GM21825 (cell line): ENCODE measurements around the gene PRKCB.

Experiments
- ATAC-seq: cut with Tn5 transposase; IDR thresholded peaks from one replicate; pipeline ENCODE4 v1.9.1; 2021; ENCODE audit warnings: mild to moderate bottlenecking, moderate library complexity; ENCODE audit not compliant: unreplicated experiment

The PRKCB gene

GRCh38 chr16:23962001-23962400 lies 126.2 kb downstream of the PRKCB start:
- no peak for ATAC-seq

GRCh38 chr16:23964136-23964535 lies 128.4 kb downstream of the PRKCB start:
- no peak for ATAC-seq

DNA sequence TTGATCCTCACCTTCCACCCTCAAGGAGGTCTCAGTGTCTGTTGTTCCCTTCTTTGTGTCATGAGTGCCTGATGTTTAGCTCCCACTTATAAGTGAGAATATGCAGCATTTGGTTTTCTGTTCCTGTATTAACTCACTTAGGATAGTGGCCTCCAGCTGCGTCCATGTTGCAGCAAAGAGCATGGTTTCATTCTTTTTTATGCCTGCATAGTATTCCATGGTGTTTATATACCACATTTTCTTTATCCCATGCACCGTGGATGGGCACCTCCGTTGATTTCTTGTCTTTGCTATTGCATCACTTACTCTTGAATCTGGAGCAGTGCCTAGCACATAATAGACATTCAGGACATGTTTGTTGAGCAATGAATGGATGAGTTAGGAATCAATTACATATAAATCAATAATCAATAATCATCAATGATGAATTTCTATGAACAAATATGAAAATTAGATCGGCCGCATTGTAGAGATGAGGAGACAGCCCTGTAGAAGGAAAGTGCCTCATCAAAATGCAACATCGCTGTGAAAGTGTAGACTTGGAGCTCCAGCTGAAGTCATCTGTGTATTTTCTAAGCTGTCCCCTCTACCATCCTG lies 129.5 kb downstream of the PRKCB start:
- ATAC-seq = no peak

DNA sequence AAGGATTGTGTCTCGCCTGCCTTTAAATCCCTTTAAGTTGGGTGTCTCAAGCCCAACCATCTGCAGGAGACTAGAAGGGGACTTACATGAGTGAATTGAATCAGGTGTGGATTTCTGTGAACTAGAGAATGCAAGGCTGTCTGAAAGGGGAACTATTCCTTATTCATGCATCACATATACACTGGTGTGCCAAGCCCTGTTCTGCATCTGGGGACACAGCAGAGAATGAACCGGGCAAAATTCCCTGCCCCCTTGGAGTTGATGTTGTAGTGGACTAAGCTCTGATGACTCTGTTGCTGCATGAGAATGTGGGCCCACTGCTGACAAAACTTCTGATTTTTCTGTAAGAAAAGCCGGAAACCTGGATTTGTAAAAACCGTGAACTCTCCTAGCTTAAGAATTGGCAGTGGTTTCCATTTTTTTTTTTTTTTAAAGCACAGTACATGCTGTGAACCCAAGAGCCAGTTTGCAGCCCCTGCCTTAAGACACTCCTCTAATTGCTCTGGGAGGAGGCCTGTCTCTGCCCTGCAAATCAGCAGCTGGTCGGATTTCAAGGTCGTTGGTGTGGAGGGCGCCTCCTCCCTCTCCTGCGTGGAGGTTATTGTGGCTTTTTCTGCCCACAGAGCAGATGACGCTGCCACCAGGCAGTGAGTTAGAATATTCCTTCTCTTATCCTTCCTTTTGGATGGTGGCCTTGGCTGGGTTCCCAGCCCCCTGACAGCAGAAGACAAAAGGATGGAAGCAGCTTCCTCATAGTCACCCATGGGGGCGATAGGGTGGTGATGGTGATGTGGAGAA lies 131.0 kb downstream of the PRKCB start:
- ATAC-seq = no peak

- no peak for ATAC-seq
Measured at GRCh38 chr16:23967775-23968174, 132.0 kb downstream of the PRKCB start.

DNA sequence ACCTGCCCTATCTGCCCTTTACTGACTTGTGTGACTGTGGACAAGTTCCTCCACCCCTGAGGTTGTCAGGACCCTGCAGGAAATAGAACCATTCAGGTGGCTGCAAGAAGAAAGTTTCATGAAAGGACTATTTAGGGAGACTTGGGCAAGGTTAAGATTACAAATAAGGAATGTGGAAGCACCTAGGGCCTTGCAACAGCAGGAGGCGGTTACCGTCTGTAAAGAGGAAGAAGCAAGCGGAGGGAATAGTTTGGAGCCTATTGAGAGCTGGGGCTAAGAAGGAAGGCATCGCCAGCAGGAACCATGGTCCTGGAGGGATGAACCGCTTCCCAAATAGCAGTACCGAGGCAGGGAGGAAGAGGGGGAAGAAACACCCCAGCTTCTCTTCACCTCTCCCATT lies 132.4 kb downstream of the PRKCB start:
- ATAC-seq = no peak

DNA sequence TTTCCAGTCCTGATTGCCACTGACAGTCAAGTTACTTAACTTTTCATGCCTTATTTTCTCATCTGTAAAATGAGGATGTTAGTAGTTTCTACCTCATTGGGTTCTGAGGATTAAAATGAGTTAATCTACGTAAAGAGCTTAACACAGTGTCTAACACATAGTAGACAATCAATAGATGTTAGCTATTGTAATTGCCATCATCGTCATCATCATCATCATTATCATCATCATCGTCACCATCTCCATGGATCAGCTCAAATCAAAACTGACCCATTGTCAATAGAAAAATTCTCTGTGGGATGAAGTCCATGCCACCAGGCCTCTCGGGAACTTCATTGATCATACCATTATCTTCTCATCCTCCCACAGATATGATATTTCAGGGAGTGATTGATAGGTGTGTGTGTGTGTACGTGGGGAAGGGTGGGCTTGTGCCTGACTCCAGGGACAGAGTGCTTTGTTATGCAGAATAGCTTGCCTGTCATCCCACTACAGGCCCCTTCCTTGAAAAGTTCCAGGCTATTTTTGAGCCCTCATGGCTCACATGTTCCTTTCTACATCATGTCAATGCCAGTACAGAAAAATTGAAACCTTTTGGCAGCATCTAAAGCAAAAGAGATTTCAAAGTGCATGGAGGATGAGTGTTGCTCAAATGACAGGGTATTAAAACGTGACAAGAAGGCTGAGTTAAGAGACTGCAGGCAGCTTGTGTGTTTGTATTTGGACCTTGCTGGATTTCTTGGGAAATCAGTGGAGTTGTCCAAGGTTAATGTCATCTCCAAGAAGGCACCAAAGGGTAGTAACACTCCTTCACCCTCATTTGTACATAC lies 133.9 kb downstream of the PRKCB start:
- no peak for ATAC-seq

DNA sequence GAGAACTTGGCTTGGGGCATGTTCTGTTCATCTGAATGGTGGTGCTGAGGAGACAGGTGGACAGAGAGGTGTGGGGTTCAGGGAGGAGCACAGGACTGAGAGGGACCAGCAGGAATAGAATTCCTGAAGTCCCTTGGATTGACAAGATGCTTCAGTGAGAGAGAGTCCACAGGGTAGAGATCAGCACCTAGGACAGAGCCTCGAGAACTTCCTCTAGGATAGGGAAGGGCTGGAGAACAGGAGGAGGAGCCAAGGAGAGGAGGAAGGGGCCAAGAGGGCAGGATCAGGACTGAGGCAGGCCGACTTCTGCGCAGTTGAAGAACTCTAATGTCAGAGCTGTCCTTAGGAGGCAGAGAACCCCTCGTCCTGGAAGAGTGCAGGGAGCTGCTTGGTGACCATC lies 138.4 kb downstream of the PRKCB start:
- no peak for ATAC-seq

- ATAC-seq = no peak
Measured at GRCh38 chr16:23975293-23975692, 139.5 kb downstream of the PRKCB start.

DNA sequence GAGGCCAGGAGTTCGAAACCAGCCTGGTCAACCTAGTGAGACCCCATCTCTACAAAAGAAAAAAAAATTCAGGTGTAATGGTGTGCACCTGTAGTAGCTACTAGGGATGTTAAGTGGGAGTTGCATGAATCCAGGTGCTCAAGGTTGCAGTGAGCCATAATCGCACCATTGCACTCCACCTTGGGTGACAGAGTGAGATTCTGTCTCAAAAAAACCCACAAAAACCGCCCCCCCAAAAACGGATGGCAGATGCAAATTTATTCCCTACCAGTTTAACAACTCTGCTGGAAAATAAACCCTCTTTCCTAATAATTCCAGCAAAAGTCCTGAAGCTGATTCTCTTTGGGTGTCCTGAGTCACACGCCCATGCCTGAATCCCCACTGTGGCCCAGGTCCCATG lies 140.3 kb downstream of the PRKCB start:
- ATAC-seq = no peak

- no peak for ATAC-seq
Measured at GRCh38 chr16:23976524-23976923, 140.7 kb downstream of the PRKCB start.

DNA sequence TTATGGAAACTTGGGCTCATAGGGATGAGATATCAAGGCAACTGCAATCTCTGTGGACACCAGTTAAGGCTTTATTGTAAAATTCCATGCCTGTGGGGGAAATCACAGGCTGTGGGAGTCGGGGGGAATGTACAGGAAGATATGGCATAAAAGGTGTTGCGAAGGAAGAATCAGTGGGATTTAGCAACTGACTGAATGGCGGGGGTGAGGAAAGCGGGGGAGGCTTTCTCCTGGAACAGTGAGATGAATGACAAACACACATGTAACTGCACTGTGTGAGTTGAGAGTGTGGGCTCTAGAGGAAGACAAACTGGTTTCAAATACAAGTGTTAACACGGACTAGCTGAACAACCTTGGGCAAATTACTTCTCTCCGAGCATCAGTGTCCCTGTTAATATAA lies 143.7 kb downstream of the PRKCB start:
- ATAC-seq = no peak

- ATAC-seq = no peak
Measured at GRCh38 chr16:23979982-23980381, 144.2 kb downstream of the PRKCB start.

GRCh38 chr16:23981429-23982399 lies 145.9 kb downstream of the PRKCB start:
- no peak for ATAC-seq

DNA sequence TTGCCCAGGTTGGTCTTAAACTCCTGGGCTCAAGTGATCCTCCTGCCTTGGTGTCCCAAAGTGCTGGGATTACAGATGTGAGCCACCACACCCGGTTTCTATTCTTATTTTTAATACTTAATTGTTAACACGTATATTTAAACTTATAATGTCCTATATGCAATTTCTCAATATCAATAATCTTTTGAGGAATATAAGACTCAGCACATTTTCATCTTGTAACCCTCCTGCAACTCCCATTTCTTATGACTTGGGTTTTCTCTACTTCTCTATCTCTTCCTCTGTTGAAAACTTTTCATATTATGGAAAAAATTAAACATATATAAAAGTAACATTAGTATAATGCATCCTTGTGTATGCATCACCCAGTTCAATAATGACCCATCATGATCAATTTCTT lies 150.7 kb downstream of the PRKCB start:
- no peak for ATAC-seq

- ATAC-seq = peak; percentile 91
Measured at GRCh38 chr16:23987443-23987842, 151.7 kb downstream of the PRKCB start.

DNA sequence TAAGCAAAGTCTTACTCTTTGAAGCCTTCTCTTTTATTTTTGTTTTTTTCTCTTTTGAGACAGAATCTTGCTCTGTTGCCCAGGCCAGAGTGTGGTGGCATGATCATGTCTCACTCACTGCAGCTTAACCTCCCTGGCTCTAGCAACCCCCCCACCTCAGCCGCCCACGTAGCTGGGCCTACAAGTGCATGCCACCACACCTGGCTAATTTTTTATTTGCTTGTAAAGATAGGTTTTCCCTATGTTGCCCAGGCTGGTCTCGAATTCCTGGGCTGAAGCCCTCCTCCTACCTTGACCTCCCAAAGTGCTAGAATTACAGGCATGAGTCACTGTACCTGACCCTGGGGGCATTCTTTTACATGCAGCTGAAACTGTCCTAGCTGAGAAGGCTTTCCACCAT lies 154.7 kb downstream of the PRKCB start:
- ATAC-seq = no peak

GRCh38 chr16:23991066-23991465 lies 155.3 kb downstream of the PRKCB start:
- ATAC-seq = no peak

GRCh38 chr16:23994615-23995014 lies 158.8 kb downstream of the PRKCB start:
- ATAC-seq = no peak

- no peak for ATAC-seq
Measured at GRCh38 chr16:23996258-23996955, 160.6 kb downstream of the PRKCB start.
